NOMO-1 treated with dmso at 0.1 percent for 144 hours (cell line): Measurements from ENCODE around the gene LRRFIP2.

Experiments used
- DNase-seq: peaks from one replicate; lab custom pipeline; 2025; ENCODE audit not compliant: unreplicated experiment; lab: John Stamatoyannopoulos, UW

Gene LRRFIP2

GRCh38 chr3:37030588-37030987 is 143.8 kb downstream of the LRRFIP2 start:
- DNase-seq = no peak

DNA sequence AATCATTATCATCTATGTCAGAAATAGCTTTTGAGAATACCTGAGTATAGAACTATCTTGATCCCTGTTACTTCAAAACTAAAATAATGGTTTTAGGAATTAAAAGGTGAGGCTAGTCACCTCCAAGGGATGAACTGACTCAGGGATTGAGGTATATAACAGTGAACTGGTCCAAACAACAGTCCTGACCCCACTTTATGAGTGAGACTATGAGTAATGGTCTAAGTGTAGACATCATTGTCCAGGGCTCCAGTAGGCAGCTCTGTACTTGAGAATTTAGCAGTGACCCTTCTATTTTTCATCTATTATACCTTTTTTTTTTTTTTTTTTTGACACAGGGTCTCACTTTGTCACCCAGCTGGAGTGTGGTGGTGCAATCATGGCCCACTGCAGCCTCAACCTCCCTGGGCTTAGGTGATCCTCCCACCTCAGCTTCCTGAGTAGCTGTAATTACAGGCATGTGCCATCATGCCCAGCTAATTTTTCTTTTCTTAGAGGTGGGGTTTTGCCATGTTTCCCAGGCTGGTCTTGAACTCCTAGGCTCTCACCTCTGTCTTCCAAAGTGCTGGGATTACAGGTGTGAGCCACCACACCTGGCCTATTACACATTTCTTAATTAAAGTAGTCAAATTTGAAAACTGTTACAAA is 144.7 kb downstream of the LRRFIP2 start:
- DNase-seq = no peak

- DNase-seq = no peak
These were observed 145.3 kb downstream of the LRRFIP2 start for GRCh38 chr3:37029111-37029510.

GRCh38 chr3:37028329-37028728 is 146.1 kb downstream of the LRRFIP2 start:
- no peak for DNase-seq

GRCh38 chr3:37026851-37027250 is 147.5 kb downstream of the LRRFIP2 start:
- DNase-seq = no peak

DNA sequence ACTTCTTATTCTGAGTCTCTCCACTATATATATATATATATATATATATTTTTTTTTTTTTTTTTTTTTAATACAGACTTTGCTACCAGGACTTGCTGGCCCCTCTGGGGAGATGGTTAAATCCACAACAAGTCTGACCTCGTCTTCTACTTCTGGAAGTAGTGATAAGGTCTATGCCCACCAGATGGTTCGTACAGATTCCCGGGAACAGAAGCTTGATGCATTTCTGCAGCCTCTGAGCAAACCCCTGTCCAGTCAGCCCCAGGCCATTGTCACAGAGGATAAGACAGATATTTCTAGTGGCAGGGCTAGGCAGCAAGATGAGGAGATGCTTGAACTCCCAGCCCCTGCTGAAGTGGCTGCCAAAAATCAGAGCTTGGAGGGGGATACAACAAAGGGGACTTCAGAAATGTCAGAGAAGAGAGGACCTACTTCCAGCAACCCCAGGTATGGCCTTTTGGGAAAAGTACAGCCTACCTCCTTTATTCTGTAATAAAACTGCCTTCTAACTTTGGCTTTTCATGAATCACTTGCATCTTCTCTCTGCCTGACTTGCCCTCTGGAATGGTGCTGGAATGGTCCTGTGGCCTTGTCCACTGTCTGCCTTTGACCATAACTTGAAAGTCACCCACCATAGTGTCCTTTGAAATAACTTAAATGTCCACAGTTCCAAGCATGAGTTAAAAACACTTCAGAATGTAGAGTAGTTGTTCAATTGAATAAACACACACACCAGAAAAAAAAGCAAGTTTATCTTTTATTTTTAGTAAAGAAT is 148.6 kb downstream of the LRRFIP2 start:
- no peak for DNase-seq

DNA sequence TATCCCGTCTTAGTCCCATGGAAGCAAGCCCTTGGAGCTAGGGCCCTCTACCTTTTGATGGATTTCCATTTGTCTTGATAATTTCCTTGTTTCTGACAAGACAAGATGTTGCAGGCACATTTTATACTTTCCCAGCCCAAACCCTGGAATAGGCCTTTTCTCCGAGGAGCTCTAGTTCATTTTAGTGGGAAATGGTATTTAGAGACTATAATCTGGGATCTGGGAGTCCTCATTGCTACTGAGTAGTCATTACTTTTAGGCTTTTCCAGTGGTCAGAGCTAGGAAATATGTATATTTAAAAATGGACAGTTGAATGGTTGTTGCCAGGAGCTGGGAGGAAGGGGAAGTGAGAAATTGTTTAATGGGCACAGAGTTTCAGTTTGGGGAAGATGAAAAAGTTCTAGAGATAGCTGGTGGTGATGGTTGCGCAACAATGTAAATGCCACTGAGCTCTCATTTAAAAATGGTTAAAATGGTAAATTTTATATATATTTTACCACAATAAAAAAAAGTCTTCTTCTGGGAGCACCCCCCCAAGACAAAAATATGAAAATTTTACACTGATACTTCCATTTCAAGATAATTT is 149.5 kb downstream of the LRRFIP2 start:
- DNase-seq = peak; percentile 73

DNA sequence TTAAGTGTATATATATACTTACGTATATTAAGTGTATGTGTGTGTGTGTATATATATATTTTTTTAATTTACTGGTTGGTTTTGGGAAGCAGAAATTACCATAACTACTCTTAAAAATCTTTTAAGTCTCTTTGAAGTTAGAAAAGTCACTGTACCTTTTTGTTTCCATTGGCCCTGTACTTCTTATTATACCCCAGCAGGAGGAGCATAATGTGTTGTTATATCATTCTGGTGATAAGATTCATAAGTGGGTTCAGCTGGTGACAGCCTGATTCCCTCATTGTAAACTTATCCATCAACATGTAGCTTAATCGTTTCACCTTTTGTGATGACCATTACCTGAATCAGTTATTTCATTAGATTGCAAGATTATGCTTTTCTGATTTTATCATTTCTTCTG is 150.3 kb downstream of the LRRFIP2 start:
- DNase-seq = peak; percentile 1

GRCh38 chr3:37017683-37018082 is 156.7 kb downstream of the LRRFIP2 start:
- no peak for DNase-seq

- no peak for DNase-seq
These were observed 157.5 kb downstream of the LRRFIP2 start for GRCh38 chr3:37016903-37017302.

DNA sequence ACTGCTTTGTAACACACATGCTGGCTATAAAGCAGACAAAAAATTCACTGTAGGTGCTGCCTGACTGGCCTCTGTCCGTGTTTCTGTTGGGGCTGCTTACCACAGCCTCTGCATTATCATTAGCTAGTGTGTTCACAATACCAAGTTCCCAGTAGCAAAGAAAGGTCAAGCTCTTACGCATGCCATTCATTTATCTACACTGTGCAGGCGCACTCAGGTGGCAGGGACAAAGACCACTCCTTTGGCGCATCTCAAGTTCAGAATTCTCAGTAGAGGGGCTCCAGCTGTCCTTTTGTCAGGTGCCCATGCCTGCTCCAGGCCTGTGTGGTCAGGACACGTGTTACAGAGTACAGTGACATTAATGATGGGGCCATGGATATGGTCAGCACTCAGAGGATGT is 158.7 kb downstream of the LRRFIP2 start:
- no peak for DNase-seq

- DNase-seq = no peak
These were observed 159.8 kb downstream of the LRRFIP2 start for GRCh38 chr3:37014620-37015019.
